HUES48 (cell line): Measurements from ENCODE around the gene HSF2BP.
"Not testable (repeated sequence)": the region's sequence is repeated elsewhere in the genome, so short reads cannot be mapped to it uniquely, and the experiment has no call there.

Experiments used
- H3K27ac ChIP-seq: one replicate; pipeline ENCODE4 v1.7.0; 2013; ENCODE audit warnings: low read depth, low read length, inconsistent platforms
- H3K27me3 ChIP-seq: 2 replicates; pipeline ENCODE4 v1.6.1; 2013; ENCODE audit warnings: mild to moderate bottlenecking, low read length; ENCODE audit not compliant: control insufficient read depth, insufficient read depth
- H3K36me3 ChIP-seq: 2 replicates; pipeline ENCODE4 v1.6.1; 2013; ENCODE audit warnings: low read length; ENCODE audit not compliant: control insufficient read depth, insufficient read depth
- H3K4me1 ChIP-seq: 2 replicates; pipeline ENCODE4 v1.6.1; 2013; ENCODE audit warnings: mild to moderate bottlenecking, low read length; ENCODE audit not compliant: control insufficient read depth, insufficient read depth
- H3K4me3 ChIP-seq: 2 replicates; pipeline ENCODE4 v1.5.1; 2013; ENCODE audit warnings: mild to moderate bottlenecking, low read depth, low read length
- H3K9ac ChIP-seq: 2 replicates; pipeline ENCODE4 v1.6.1; 2013; ENCODE audit warnings: mild to moderate bottlenecking, low read depth, low read length, moderate library complexity
- H3K9me3 ChIP-seq: 2 replicates; pipeline ENCODE4 v1.6.1; 2013; ENCODE audit warnings: low read length; ENCODE audit not compliant: control insufficient read depth, insufficient read depth

HSF2BP gene

DNA sequence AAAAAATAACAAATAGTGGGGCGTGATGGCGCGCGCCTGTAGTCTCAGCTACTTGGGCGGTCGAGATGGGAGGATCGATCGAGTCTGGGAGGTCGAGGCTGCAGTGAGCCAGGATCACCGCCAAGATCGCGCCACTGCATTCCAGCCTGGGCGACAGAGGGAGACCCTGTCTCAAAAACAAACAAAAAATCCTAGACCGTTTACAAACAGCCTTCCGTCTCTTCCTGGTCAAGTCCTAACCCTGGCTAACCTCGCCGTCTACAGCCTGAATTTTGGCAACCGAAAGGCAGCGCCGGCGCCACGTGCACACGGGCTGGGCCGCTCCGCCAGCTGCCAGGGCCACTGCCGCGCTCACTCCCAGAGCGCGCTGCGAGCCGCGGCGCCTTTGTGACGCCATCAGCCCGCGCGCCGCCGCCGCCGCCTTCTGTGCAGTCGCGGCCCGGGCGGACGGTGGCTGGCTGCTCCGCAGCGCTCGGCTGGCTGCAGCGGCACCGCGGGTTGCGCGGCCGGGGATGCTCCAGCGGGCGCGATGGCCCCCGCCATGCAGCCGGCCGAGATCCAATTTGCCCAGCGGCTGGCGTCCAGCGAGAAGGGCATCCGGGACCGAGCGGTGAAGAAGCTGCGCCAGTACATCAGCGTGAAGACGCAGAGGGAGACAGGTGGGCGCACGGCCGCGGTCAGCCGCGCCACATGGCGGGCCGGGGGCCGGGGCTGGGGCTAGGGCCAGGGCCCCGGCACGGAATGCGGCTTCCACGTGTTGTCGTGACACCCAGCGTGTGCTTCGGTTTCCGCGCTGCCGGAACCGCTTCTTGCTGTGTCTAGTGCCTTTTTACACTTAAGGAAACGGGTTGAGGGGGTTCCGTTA, at the start of gene HSF2BP, which contains the start of gene RRP1B:
Gene HSF2BP (minus strand): TSS at position 353 of the 865 bp plus-strand sequence. CDS start 1,392 bp downstream, outside the sequence.
Gene RRP1B (plus strand): TSS at position 425 of the 865 bp plus-strand sequence. CDS start 105 bp downstream, at position 530.
- Histone ChIP-seq H3K4me1 (peaks cover 6% of the 10 kb centered on the region), H3K9ac (peak within 1 kb of the TSS; percentile 92), H3K27ac (peak within 1 kb of the TSS; percentile 83), H3K36me3 (peaks cover 33% of the 10 kb centered on the region), H3K9me3 (no peaks in the 10 kb centered on the region), H3K27me3 (no peaks in the 10 kb centered on the region), H3K4me3 (peak within 1 kb of the TSS; percentile 78)

DNA sequence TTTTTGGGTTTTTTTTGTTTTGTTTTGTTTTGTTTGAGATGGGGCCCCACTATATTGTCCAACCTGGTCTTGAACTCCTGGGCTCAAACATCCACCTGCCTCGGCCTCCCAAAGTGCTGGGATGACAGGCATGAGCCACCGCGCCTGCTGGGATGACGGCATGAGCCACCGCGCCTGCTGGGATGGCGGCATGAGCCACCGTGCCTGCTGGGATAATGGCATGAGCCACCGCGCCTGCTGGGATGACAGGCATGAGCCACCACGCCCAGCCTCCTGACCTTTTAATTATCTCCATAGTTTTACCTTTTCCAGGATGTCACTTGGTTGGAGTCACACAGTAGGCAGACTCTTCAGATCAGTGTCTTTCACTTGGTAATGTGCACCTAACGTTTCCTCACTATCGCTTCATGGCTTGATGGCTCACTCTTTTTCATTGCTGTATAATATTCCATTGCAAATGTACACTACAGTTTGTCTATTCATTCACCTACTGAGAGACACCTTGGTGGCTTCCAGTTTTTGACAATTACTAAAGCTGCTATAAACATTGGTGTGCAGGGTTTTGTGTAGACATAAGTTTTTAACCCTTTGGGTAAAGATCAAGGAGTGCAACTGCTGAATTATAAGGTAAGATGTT, 49.6 kb upstream of the HSF2BP start:
- H3K9me3 ChIP-seq: no peaks in the 10 kb centered on the region
- no peak overlapping the region for H3K27ac ChIP-seq
- no peak overlapping the region for H3K4me3 ChIP-seq
- no peaks in the 10 kb centered on the region for H3K36me3 ChIP-seq
- H3K27me3 ChIP-seq: no peaks in the 10 kb centered on the region
- H3K9ac ChIP-seq: no peak overlapping the region
- peaks cover 13% of the 10 kb centered on the region for H3K4me1 ChIP-seq

DNA sequence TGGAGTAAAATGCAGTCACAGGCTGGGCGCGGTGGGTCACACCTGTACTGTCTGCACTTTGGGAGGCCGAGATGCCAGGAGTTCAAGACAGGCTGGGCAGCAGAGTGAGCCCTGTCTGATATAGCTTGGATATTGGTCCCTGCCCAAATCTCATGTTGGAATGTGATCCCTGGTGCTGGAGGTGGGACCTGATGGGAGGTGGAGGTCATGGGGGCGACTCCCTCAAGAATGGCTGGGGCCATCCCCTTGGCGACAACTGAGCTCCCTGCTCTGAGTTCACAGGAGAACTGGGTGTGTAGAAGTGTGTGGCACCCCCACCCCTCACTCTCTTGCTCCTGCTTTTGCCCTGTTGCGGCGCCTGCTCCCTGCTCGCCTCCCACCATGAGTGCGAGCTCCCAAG, 48.2 kb upstream of the HSF2BP start:
- H3K4me3 ChIP-seq: no peak overlapping the region
- no peak overlapping the region for H3K27ac ChIP-seq
- H3K36me3 ChIP-seq: no peaks in the 10 kb centered on the region
- H3K9me3 ChIP-seq: no peaks in the 10 kb centered on the region
- H3K9ac ChIP-seq: no peak overlapping the region
- H3K4me1 ChIP-seq: peaks cover 17% of the 10 kb centered on the region
- H3K27me3 ChIP-seq: no peaks in the 10 kb centered on the region

DNA sequence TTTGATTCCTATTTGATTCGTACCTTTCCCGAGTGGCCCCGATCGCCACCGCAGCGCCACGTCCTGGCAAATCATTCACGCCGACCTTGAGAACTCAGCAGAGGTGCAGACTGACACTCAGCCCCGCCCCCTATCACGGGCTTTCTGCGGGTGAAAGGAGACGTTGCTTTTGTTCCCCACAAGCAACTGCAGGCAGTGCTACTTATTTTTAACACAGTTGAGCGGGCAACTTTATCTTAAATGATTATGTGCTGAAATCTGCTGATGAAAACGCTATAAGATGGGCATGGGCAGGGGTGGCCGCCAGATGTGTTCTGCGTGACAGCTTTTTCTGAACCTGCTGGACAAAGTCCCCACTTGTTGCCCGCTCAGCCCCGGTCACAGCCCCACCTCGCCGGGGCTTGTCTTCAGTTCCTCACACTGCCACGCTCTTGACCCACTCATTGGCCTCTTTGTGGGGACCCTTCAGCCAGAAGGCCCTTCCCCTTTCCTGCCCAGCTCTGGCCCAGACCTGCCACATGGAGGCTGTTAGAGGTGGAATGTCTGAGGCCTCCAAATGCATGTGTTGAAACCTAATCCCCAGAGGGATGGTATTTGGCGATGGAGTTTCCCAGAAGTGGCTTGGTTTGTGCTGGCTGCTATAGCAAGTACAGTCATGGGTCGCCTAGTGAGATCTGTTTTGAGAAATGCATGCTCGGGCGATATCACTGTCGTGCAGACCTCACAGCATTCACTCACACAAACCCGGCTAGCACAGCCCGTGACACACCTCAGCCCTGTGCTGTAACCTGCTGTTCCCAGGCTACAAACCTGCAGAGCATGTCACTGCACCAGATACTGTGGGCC, 44.0 kb upstream of the HSF2BP start:
- H3K4me1 ChIP-seq: peaks cover 8% of the 10 kb centered on the region
- no peak overlapping the region for H3K4me3 ChIP-seq
- no peaks in the 10 kb centered on the region for H3K27me3 ChIP-seq
- H3K36me3 ChIP-seq: no peaks in the 10 kb centered on the region
- no peaks in the 10 kb centered on the region for H3K9me3 ChIP-seq
- no peak overlapping the region for H3K27ac ChIP-seq
- no peak overlapping the region for H3K9ac ChIP-seq

DNA sequence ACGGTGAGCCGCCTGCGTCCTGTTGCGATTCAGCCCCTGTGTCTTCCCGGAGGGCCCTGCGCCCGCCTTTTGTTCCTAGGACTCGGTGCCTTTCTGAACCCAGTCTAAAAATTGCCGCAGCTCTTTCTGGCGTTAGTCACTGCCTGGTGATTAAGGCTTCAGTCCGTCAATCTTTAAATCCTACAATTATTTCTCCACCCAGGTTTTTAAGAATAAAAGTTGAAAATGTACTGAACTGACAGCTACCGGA, 43.4 kb upstream of the HSF2BP start:
- Histone ChIP-seq H3K36me3 (no peaks in the 10 kb centered on the region), H3K4me1 (peaks cover 8% of the 10 kb centered on the region), H3K9ac (no peak overlapping the region), H3K4me3 (no peak overlapping the region), H3K9me3 (no peaks in the 10 kb centered on the region), H3K27me3 (no peaks in the 10 kb centered on the region), H3K27ac (no peak overlapping the region)

DNA sequence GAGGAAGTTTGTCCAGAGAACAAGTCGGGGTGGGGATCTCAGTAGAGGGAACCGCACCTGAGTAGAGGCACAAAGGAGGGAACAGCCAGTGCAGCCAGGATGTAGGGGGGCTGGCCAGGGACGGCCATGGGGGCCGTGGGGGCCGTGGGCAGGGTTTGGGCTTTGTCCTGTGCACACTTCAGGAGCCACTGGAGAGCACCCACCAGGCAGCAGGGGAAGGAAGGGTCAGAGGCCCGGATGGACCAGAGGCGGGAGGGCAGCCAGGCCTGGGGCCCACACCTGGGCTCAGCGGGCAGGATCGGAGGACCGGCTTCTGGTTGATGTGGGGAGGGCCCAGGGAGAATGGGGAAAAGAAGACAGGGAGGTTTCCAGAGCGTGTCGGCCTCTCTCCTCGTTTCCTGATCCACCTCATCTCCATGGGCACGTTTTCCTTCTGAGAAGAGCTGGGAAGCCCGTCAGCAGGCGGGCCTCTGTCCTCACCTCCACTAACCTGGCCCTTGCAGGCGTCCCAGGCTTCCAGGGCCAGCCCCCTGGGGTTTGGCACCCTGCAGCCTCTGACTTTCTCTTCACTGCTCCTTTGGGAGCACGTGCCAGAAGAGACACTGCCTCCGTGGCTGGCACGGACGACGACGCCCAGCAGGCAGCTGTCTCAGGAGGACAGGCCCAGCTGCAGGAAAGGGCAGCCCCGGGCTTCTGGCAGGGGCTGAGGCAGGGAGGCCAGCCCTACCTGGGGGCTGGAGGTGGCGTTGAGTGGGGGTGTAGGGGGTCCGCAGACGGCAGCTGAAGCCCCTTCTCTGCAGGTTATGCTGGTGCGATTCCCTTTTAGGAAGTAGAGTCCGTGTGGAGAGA, 42.9 kb upstream of the HSF2BP start:
- no peaks in the 10 kb centered on the region for H3K36me3 ChIP-seq
- no peaks in the 10 kb centered on the region for H3K9me3 ChIP-seq
- no peaks in the 10 kb centered on the region for H3K27me3 ChIP-seq
- H3K9ac ChIP-seq: no peak overlapping the region
- no peak overlapping the region for H3K27ac ChIP-seq
- peaks cover 8% of the 10 kb centered on the region for H3K4me1 ChIP-seq
- H3K4me3 ChIP-seq: no peak overlapping the region

DNA sequence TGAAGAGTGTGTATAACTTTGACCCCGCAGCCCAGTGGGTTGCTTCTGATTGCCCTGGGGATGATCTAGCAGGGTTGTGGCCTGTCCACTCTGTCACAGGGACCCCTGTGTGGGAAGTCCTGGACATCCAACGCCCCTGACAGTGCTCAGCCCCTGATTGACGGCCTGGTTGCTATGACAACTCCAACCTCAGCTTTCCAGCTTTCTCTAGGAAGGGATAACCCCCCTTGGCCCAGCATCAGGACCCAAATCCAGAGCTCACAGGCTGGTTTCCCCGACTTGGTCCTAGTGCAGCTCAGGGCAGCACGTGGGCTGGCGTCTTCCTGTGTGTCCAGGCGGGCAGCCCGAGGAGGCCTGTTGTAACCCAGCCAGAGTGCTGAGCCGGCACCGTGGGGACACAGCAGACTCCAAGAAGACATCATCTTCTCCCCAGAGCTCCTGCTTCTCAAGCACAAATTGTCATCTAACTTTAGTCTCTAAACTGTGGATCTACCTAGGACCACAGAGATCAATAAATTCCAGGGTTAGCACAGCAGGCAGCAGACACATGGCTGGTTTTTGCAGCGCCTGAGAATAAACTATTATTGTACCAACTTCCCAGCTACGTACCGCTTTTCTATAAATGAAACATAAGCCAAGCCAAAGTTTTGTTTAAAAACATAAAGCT, 40.8 kb upstream of the HSF2BP start:
- no peak overlapping the region for H3K27ac ChIP-seq
- no peak overlapping the region for H3K4me3 ChIP-seq
- H3K9ac ChIP-seq: no peak overlapping the region
- peaks cover 8% of the 10 kb centered on the region for H3K4me1 ChIP-seq
- H3K27me3 ChIP-seq: no peaks in the 10 kb centered on the region
- H3K36me3 ChIP-seq: peaks cover 12% of the 10 kb centered on the region
- no peaks in the 10 kb centered on the region for H3K9me3 ChIP-seq

DNA sequence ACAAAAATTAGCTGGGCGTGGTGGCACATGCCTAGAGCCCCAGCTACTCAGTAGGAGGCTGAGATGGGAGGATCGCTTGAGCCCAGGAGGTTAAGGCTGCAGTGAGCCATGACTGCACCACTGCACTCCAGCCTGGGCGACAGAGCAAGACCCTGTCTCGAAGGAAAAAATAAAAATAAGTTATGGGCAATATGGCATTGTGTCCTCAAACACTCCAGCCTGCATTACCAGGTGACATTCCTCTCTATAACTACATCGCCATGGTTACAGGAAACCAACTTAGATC, 40.1 kb upstream of the HSF2BP start:
- H3K27me3 ChIP-seq, H3K4me1 ChIP-seq, H3K9me3 ChIP-seq, H3K4me3 ChIP-seq, H3K27ac ChIP-seq, H3K9ac ChIP-seq: not testable (repeated sequence)
- peaks cover 19% of the 10 kb centered on the region for H3K36me3 ChIP-seq

DNA sequence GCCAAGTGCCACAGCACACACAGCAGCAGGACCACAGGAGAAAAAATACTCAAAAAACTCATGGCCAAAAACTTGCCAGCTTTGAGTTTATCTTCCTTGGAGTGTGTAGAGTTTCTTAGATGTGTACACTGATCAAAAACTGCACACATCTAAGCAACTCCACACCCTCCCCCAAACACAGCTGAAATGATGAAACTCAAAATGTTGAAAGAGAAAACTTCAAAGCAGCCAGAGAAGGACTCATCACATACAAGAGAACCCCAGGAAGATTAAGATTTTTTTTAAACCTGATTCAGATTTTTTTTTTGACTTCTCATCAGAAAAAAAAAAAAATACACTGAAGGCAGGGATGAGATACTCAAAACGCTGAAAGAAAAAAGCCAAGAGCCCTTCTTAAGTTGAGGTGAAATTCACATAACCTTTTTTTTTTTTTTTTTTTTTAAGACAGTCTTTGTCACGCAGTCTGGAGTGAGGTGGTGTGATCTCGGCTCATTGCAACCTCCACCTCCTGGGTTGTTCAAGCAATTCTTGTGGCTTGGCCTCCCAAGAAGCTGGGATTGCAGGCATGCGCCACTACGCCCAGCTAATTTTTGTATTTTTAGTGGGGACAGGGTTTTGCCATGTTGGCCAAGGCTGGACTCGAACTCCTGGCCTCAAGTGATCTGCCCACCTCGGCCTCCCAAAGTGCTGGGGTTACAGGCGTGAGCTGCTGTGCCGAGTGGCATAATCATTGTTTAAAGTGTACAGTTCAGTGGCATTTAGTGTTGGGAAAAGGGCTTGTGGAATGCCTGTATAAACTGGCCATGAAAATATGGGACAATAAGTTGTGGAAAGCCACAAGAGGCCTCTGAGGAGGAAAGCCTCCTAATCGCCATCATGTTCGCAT, 38.7 kb upstream of the HSF2BP start:
- no peak overlapping the region for H3K27ac ChIP-seq

More for the DNA sequence above, 38.7 kb upstream of the HSF2BP start:
- Histone ChIP-seq H3K9me3 (no peaks in the 10 kb centered on the region), H3K4me1 (peaks cover under 1% of the 10 kb centered on the region; the same call in 1 of the 2 replicates), H3K4me3 (no peak overlapping the region), H3K9ac (no peak overlapping the region), H3K36me3 (peaks cover 33% of the 10 kb centered on the region), H3K27me3 (no peaks in the 10 kb centered on the region)
